T47D (cell line): ENCODE results near the gene INPP5A.

Source experiments
- DNase-seq, 2 experiments: peaks; one replicate each; pipeline versions ENCODE4 v3.0.0 to v3.0.0-alpha.2; 2011 to 2012; ENCODE audit warnings: low read depth in 1 of 2, low spot score in 1 of 2
- JUND ChIP-seq: IDR thresholded peaks from 2 replicates; pipeline ENCODE4 v1.6.1; 2012; ENCODE audit warnings: low read depth
- in situ Hi-C: cut with HindIII; loops from 2 replicates; pipeline ENCODE4 v1.10.0; 2016; ENCODE audit warnings: low sequenced_read_pairs, low pct_unique_long_range_greater_than_20kb

The INPP5A gene

DNA sequence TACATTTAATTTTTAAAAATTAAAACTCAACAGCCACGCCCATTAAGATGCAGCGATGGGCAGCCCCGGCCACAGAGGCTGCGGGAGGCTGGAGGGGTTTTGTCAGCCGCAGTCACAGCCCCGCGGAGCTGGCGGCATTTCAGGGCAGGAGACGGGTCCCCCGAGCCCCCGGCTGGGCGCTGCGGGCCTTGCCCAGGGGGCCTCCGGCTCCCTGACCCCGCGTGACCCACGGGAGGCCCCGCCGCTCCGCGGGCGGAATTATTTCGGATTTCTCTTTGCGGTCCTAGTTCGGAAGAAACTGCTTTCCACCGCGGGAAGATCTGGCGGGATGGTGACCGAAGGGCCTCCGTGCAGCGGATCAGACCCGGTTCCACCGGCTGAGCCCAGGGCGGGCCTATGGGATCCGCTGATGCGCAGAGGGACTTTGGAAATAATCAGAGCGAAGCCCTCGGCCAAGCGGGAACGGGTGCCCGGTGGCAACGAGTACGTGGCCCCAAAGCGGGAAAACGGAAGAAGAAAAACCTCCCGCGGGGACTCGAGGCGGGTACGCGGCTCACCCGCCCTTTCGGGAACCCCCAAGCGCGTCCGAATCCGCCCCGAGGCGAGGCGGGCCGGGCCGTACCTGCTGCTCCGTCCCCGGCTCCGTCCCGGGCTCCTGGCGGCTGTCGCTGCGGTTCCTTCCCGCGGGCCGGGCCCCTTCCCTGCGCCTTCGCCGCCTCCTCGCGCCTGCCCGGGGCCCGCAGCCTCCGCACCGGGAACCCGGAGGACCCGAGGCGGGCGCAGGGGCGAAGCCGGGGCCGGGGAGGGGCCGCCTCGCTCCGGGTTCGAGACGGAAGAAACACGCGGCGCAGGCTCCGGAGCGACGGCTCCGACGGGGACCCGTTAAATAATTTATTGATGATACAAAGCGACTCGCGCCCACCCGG, 246.6 kb downstream of the INPP5A start:
- no peak for DNase-seq
- in situ Hi-C loops, result no loop called here
- no peak for TF ChIP-seq JUND

DNA sequence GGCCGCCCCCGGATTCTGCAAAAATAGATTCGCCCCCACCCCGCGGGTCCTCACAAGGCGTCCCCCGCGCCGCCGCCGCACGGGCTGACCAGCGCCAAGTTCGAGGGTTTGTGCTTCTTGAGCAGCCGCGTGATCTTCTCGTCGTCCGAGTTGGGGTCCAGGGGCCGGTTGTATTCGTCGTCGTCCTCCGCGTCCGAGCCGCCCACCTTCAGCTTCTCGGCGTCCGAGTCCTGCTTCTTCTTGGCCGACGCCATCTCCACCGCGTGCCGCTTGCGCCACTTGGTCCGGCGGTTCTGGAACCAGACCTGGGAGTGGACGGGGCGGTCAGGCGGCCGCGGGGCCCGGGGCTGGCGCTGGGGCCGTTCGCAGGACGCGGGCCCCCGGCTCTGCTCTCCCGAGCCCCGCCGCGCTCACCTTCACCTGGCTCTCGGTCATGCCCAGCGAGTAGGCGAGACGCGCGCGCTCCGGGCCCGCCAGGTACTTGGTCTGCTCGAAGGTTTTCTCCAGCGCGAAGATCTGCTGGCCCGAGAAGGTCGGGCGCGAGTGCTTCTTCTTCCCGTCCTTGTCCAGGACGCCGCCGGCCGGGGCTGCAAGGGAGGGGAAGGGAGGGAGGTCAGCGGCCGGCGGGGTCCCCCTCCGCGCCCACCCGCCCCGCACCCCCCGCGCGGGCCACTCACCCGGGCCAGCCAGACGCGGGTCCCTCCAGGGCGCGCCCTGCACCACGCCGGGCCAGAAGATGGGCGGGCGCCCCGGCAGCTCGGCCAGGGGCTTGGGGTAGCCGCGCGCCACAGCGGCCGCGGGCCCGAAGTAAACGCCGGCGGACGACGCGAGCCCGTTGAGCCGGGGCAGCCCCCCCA, 247.5 kb downstream of the INPP5A start:
- no peak for TF ChIP-seq JUND
- DNase-seq, result no peak
- in situ Hi-C loops, result no loop called here

DNA sequence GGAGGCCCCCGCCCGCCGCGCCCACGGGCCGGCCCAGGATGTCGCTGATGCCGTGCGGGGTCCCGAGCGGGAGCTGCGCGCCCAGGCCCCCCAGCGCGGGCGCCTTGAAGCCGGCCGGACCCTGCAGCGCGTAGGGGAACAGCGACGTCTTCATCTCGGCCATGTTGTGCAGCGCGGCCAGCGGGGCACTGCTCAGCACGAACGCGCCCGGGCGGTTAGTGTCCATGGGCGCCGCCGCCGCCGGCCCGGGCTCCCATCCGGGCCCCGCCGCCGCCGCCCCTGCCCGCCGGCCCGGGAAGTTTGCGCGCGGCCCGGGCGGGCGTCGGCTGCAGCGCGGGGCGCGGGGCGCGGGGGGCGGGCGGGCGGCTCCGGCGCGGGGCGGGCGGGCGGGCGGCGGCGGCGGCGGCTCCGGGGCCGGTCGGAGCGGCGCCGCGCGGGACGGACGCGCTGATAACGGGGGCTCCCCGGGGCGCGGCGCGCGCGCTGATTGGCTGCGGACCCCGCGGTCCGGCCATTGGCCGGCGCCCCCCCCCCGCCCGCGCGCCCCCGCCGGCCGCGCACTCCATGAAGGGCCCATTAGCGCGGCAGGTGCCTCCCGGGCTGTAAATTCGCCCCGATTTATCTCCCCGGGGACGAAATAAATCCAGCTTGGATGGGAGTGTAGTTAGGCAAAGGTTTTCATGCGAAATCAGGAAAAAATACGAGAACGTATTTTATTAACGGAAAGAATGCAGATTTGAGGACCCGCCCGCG, 248.3 kb downstream of the INPP5A start, which contains the start of gene NKX6-2:
NKX6-2 (minus strand) TSS at position 425 of the 753 bp plus-strand sequence; CDS start at position 226, 199 bp downstream.
- no peak for TF ChIP-seq JUND

DNA sequence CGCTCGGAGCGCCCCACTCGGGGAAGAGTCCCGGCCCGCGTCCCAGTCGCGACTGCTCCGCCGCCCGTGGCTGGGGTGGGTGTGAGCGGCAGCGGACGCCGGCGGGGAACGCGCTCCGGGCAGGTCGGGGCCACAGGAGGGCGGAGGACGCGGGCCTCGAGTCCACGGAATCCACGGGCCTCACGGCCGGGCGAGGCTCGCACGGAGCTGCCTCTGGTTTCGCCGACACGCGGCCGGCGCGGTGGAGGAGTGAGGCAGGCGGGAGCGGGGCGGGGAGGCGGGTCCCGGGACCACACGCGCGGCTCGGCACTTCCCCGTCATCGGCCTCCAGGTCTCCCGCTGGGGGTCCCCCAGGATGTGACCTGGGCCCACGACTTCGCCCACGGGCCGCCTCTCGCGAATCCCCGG, 248.9 kb downstream of the INPP5A start:
- DNase-seq, result no peak
- in situ Hi-C loops, result no loop called here
- no peak for TF ChIP-seq JUND

More for the DNA sequence above, 248.3 kb downstream of the INPP5A start, which contains the start of gene NKX6-2:
- DNase-seq, result no peak
- in situ Hi-C loops, result no loop called here

DNA sequence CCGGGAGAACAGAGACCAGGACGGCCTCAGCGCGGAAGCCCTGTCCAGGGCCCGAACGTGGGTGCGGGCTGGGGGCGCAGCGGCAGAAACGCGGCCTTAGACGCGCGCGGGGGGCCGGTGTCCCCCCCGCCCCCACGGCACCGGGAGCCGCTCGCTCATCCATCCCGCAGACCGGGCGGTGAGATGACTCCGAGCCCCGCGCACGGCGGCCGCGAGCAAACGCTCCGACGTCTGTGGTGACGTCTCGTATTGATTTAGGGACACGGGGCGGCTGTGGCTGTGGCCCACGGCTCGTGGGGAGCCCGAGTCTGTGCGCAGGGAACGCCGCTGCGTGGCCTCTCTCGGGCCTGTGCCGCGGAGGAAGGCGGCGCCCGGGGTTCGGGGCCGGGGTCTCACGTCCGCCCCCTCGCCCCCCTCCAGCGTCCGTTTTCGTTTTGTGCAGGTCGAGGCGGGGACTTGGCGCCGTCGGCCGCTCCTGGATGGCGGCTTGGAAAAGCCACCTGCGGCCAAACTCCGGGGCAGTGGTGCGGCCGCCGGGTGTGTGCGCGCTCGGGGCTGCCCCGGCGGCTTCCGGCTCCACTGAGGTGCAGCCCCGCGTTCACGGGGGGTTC, 249.4 kb downstream of the INPP5A start:
- TF ChIP-seq JUND, result no peak
- no peak for DNase-seq
- in situ Hi-C loops, result no loop called here

DNA sequence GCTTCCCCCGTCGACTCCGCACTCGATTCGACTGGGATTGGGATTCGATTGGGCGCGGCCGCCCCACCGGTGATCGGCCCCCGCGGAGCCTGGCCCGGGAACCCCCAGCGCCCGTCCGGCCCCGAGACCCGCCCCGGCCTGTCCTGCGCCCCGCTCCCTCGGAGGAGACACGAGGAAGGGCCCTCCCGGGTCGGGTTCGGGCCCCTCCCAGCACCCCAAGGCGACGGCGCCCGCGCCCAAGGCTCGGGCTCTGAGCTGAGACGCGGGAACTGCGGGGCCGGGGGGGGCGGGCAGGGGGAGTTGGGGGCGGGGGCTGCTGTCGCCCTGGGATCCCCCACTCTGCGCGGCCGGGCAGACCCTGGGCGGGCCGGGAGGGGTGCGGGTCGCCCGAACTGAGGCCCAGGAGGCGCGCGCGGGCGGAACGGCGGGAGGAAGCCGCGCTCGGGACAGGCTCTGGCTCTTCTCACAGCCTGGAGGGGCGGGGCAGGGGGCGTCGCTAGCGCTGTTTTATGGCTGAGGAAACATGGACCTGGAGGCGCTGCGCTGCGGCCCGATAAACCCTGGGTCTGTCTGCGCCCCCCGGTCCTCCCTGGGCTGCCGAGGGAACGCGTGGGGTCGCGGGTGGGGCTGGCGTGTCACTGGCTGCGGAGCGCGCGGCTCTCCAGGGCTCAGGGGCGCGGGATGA, 250.1 kb downstream of the INPP5A start:
- no peak for DNase-seq
- in situ Hi-C loops, result no loop called here
- no peak for TF ChIP-seq JUND

DNA sequence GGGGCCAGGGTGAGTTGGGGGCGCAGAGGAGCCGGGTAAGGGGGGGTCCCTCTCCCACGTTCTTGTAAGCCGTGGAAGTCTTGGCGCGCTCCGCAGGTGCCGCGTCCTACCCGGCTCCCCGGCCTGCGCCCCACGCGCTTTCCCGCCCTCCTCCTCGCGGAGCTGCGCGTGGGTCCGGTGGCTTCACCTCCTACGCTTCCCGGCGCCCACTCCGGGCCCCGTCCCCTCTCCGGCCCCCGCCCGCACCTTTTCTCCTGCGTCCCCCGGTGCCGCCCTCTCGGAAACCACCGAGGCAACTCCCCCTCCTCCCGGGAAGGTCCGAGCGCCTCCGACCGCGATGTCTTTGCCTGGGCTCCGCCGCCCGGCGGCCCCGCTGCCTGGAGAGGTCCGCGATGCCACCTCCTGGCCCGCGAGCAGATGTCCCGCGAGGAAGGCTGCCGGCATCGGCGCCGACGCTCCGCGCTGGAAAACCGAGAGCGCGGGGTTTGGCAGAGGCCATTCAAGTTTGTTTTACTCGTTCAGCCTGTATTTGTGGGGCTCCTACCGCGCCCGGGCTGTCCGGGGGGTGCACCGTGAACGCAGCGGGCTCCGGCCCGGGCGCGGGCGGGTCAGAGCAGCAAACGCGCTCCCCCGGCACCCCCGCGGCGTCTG, 250.7 kb downstream of the INPP5A start:
- no peak for DNase-seq
- no peak for TF ChIP-seq JUND
- in situ Hi-C loops, result no loop called here

DNA sequence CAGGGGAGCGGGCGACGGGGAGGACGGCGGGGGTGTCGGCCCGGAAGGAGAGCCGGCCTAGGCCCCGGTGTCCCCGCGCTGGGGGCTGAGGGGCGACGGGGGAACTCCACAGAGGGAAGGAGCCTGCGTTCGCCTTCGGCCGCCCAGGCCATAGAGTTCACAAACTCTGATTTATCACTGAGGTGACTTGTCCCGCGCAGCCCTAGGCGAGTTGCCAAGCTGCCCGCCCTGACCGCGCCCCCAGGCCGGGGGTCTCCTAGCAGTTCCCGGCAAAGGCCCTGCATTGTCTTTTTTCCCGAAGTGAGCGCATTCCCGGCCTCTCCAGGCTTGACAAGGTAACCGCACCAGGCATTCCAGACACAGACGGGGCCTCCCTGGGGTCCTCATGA, 251.2 kb downstream of the INPP5A start:
- TF ChIP-seq JUND, result no peak
- DNase-seq, result no peak
- in situ Hi-C loops, result no loop called here

DNA sequence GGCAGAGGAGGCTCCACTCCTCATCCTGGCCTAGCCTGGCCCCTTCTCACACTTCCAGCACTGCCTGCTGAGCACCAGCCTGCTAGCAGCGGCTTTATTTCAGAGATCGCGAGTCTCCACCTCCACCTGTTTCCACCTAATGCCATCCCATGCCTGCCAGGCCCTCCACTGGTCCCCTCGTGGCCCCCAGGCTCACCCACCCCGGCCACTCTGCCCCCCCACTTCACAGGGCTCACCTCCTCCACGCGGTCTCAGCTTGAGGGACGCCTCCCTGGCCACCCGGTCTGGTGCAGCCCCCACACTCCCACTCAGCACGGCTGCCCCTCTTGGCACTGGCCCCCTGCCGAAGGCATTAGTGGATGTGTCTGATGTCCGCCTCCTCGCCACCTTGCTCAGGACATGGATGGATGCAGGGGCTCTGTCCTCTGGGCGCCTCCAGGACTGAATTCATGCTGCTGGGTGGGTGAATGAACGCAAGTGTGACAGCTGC, 252.1 kb downstream of the INPP5A start:
- no peak for DNase-seq
- TF ChIP-seq JUND, result no peak
- in situ Hi-C loops, result no loop called here

DNA sequence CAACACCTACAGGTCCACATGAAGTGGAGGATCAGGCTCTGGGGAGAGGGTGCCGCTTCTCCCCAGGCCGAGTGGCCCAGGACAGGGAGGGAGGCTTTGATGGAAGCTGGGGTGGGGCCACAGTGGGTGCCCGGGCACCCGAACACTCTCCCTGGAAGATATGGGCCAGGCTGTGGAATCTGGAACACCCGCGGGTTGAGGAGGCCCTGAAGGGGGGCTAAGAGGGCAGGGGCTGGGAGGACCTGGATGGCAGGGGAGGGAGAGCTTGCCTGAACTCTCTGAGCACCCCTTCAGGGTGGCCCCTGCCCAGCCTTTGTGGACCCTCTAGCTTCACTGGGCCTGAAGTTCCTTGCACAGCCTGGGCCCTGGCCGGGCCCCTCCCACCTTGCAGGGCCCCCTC, 252.9 kb downstream of the INPP5A start:
- DNase-seq, result no peak
- in situ Hi-C loops, result no loop called here

More for the DNA sequence above, 252.9 kb downstream of the INPP5A start:
- no peak for TF ChIP-seq JUND
